ENCODE measurements around the gene PDSS2. TPM values are rescaled to one million over a fixed set of nuclear protein-coding genes. Genes with fewer than 3 reads are reported as not detected.
"Not testable (repeated sequence)": the region's sequence is repeated elsewhere in the genome, so short reads cannot be mapped to it uniquely, and the experiment has no call there.

The PDSS2 gene
- total RNA-seq, 2 donors from 2014 or later, result 8.2 to 13.7 TPM

GRCh38 chr6:107374264-107374663 lies 85.1 kb downstream of the PDSS2 start:
- Histone ChIP-seq H3K4me1 (ENCODE audit: control insufficient read depth, insufficient read depth, low read length) (no peaks in the 10 kb centered on the region), H3K27ac (ENCODE audit: low read depth, low read length) (no peak overlapping the region), H3K27me3 (ENCODE audit: control insufficient read depth, insufficient read depth, low read length, poor library complexity, severe bottlenecking) (no peaks in the 10 kb centered on the region), H3K4me3 (ENCODE audit: low read length) (no peak overlapping the region), H3K36me3 (ENCODE audit: control insufficient read depth, insufficient read depth, low read length) (no peaks in the 10 kb centered on the region), H3K9ac (ENCODE audit: extremely low read depth, low read length, poor library complexity, severe bottlenecking) (no peak overlapping the region), H3K9me3 (ENCODE audit: control insufficient read depth, low read length) (no peaks in the 10 kb centered on the region)
- no peak for TF ChIP-seq CTCF (conservative IDR thresholded peaks at IDR 0.05)
- Mint-ChIP-seq H3K4me1 (no peaks in the 10 kb centered on the region), H3K27me3 (ENCODE audit: insufficient read depth) (no peaks in the 10 kb centered on the region), H3K27ac (no peak overlapping the region), H3K9me3 (peaks cover 17% of the 10 kb centered on the region), H3K4me3 (no peak overlapping the region), H3K36me3 (ENCODE audit: low read depth) (peaks cover 12% of the 10 kb centered on the region)
- DNase-seq, result no peak
- WGBS, 2 experiments (ENCODE audit: insufficient coverage in 1 of 2, insufficient read length in 1 of 2), result 100% methylated on average over 1 of the region's 1 CpG; no CpG with 5 or more reads in 1 of the 2 experiments

GRCh38 chr6:107369493-107369892 lies 89.9 kb downstream of the PDSS2 start:
- peaks cover 3% of the 10 kb centered on the region for H3K9me3 Mint-ChIP-seq
- no peaks in the 10 kb centered on the region for H3K36me3 Mint-ChIP-seq (ENCODE audit: low read depth)
- H3K27me3 Mint-ChIP-seq (ENCODE audit: insufficient read depth), result no peaks in the 10 kb centered on the region
- no peaks in the 10 kb centered on the region for H3K36me3 ChIP-seq (ENCODE audit: control insufficient read depth, insufficient read depth, low read length)
- H3K4me3 ChIP-seq (ENCODE audit: low read length), result no peak overlapping the region
- no peaks in the 10 kb centered on the region for H3K9me3 ChIP-seq (ENCODE audit: control insufficient read depth, low read length)
- no peak overlapping the region for H3K4me3 Mint-ChIP-seq
- H3K27me3 ChIP-seq (ENCODE audit: control insufficient read depth, insufficient read depth, low read length, poor library complexity, severe bottlenecking), result no peaks in the 10 kb centered on the region
- no peak overlapping the region for H3K9ac ChIP-seq (ENCODE audit: extremely low read depth, low read length, poor library complexity, severe bottlenecking)
- WGBS, 2 experiments (ENCODE audit: insufficient coverage in 1 of 2, insufficient read length in 1 of 2), result 89% methylated on average over 1 of the region's 1 CpG; no CpG with 5 or more reads in 1 of the 2 experiments
- no peaks in the 10 kb centered on the region for H3K4me1 Mint-ChIP-seq
- no peak for DNase-seq
- no peak overlapping the region for H3K27ac Mint-ChIP-seq
- no peak overlapping the region for H3K27ac ChIP-seq (ENCODE audit: low read depth, low read length)
- no peaks in the 10 kb centered on the region for H3K4me1 ChIP-seq (ENCODE audit: control insufficient read depth, insufficient read depth, low read length)
- no peak for TF ChIP-seq CTCF (conservative IDR thresholded peaks at IDR 0.05)

- H3K9me3 Mint-ChIP-seq, result peaks cover 6% of the 10 kb centered on the region
- no peak overlapping the region for H3K4me3 ChIP-seq (ENCODE audit: low read length)
Measured at GRCh38 chr6:107368471-107368870, 90.9 kb downstream of the PDSS2 start.

GRCh38 chr6:107364173-107364572 lies 95.2 kb downstream of the PDSS2 start:
- not testable (repeated sequence) for H3K4me1 ChIP-seq (ENCODE audit: control insufficient read depth, insufficient read depth, low read length); H3K36me3 ChIP-seq (ENCODE audit: control insufficient read depth, insufficient read depth, low read length); H3K27ac ChIP-seq (ENCODE audit: low read depth, low read length); H3K4me3 Mint-ChIP-seq; H3K9me3 ChIP-seq (ENCODE audit: control insufficient read depth, low read length); H3K27me3 Mint-ChIP-seq (ENCODE audit: insufficient read depth); H3K9ac ChIP-seq (ENCODE audit: extremely low read depth, low read length, poor library complexity, severe bottlenecking); H3K4me3 ChIP-seq (ENCODE audit: low read length); H3K4me1 Mint-ChIP-seq; H3K27me3 ChIP-seq (ENCODE audit: control insufficient read depth, insufficient read depth, low read length, poor library complexity, severe bottlenecking); DNase-seq; H3K27ac Mint-ChIP-seq
- WGBS, 2 experiments (ENCODE audit: insufficient coverage in 1 of 2, insufficient read length in 1 of 2), result 96% methylated on average over 8 of the region's 26 CpGs; no CpG with 5 or more reads in 1 of the 2 experiments
- Mint-ChIP-seq H3K9me3 (peaks cover 11% of the 10 kb centered on the region), H3K36me3 (ENCODE audit: low read depth) (peaks cover 14% of the 10 kb centered on the region)

More at GRCh38 chr6:107368471-107368870, 90.9 kb downstream of the PDSS2 start:
- no peaks in the 10 kb centered on the region for H3K4me1 ChIP-seq (ENCODE audit: control insufficient read depth, insufficient read depth, low read length)
- H3K27me3 ChIP-seq (ENCODE audit: control insufficient read depth, insufficient read depth, low read length, poor library complexity, severe bottlenecking), result no peaks in the 10 kb centered on the region
- no peak for DNase-seq
- Mint-ChIP-seq H3K36me3 (ENCODE audit: low read depth) (peaks cover 7% of the 10 kb centered on the region), H3K4me3 (no peak overlapping the region), H3K4me1 (no peaks in the 10 kb centered on the region), H3K27ac (no peak overlapping the region), H3K27me3 (ENCODE audit: insufficient read depth) (no peaks in the 10 kb centered on the region)
- no peaks in the 10 kb centered on the region for H3K36me3 ChIP-seq (ENCODE audit: control insufficient read depth, insufficient read depth, low read length)
- no peak overlapping the region for H3K9ac ChIP-seq (ENCODE audit: extremely low read depth, low read length, poor library complexity, severe bottlenecking)
- H3K9me3 ChIP-seq (ENCODE audit: control insufficient read depth, low read length), result no peaks in the 10 kb centered on the region
- no peak overlapping the region for H3K27ac ChIP-seq (ENCODE audit: low read depth, low read length)
- TF ChIP-seq CTCF (conservative IDR thresholded peaks at IDR 0.05), result no peak
- WGBS, 2 experiments (ENCODE audit: insufficient coverage in 1 of 2, insufficient read length in 1 of 2), result 93 to 100% methylated on average over 2 of the region's 2 CpGs
